Chondrocyte (in vitro differentiated cells): Measurements from ENCODE around the gene ZNF697. TPM values are rescaled to one million over a fixed set of nuclear protein-coding genes. Genes with fewer than 3 reads are reported as not detected.
"Not testable (repeated sequence)": the region's sequence is repeated elsewhere in the genome, so short reads cannot be mapped to it uniquely, and the experiment has no call there.

Experiments used
- DNase-seq: peaks from one replicate; pipeline ENCODE4 v3.0.0; 2021; ENCODE audit warnings: mixed read lengths, low spot score
- H3K27ac Mint-ChIP-seq: one replicate; pipeline ENCODE4 v1.8.0; 2021; ENCODE audit warnings: mild to moderate bottlenecking, moderate library complexity, mixed read lengths; ENCODE audit not compliant: unreplicated experiment
- H3K27me3 Mint-ChIP-seq: 2 replicates; pipeline ENCODE4 v1.8.0; 2021; ENCODE audit warnings: low read depth, mixed read lengths
- H3K36me3 Mint-ChIP-seq: 2 replicates; pipeline ENCODE4 v1.8.0; 2021; ENCODE audit warnings: low read depth, mixed read lengths
- H3K4me1 Mint-ChIP-seq: 2 replicates; pipeline ENCODE4 v1.8.0; 2021; ENCODE audit warnings: low read depth, mild to moderate bottlenecking, mixed read lengths
- H3K4me3 Mint-ChIP-seq: one replicate; pipeline ENCODE4 v1.8.0; 2021; ENCODE audit warnings: mild to moderate bottlenecking, moderate library complexity, mixed read lengths; ENCODE audit not compliant: unreplicated experiment
- H3K9me3 Mint-ChIP-seq: 2 replicates; pipeline ENCODE4 v1.8.0; 2021; ENCODE audit warnings: low read depth, mixed read lengths
- CTCF ChIP-seq: fragments of 200-600 bp; sonication (generic); IDR thresholded peaks from 2 replicates; pipeline ENCODE4 v1.5.0; 2021; ENCODE audit warnings: antibody characterized with exemption, mild to moderate bottlenecking, moderate library complexity
- long read RNA-seq: library from polyadenylated mRNA; stranded (forward); transcript quantifications from one replicate; pipeline ENCODE4 v2.0.0, GENCODE V29; 2021
- total RNA-seq: library from RNA; stranded (reverse); gene quantifications from 3 replicates; pipeline ENCODE4 v1.2.1, GENCODE V29; 2021

Gene ZNF697
- 9.4 to 13.6 TPM (median 13.3 TPM) in 3 replicates for total RNA-seq
- long read RNA-seq, partial matches to known transcripts, result 0 of 3 reads
- long read RNA-seq, other reads (novel, unspliced or antisense), result 3 of 3 reads

GRCh38 chr1:119647734-119648619 lies at the start of gene ZNF697:
ZNF697 (minus strand) TSS chr1:119648266; CDS start chr1:119626100, 22,166 bp downstream.
- Mint-ChIP-seq H3K9me3 (no peaks in the 10 kb centered on the region), H3K4me3 (peak within 1 kb of the TSS; percentile 97), H3K27ac (peak within 1 kb of the TSS; percentile 94), H3K27me3 (no peaks in the 10 kb centered on the region), H3K4me1 (peaks cover 65% of the 10 kb centered on the region), H3K36me3 (no peaks in the 10 kb centered on the region)
- peak; percentile 70 for TF ChIP-seq CTCF
- peak; percentile 96 for DNase-seq

DNA sequence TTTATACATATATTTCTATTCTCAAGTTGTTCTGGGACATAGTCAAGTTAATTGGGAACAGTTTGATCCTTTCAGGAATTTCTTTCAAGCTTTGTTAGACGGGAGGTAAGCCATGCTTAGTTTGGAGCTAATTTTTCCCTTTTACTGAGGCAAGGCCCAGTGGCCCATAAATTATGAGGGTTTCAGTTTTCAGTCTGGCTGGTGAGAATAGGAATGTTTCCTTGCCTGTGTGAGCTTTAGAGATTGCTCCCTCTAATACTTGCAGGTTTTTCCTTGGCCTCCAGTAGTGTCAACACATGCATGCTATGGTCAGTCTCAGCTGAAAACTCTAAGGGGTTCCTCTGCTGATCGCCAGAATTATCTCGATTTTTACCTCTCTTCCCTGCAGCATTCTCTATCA lies 49.5 kb upstream of the ZNF697 start:
- DNase-seq, result no peak
- Mint-ChIP-seq H3K9me3 (peaks cover 11% of the 10 kb centered on the region), H3K4me1 (no peaks in the 10 kb centered on the region), H3K27ac (no peak overlapping the region), H3K36me3 (peaks cover 10% of the 10 kb centered on the region), H3K4me3 (no peak overlapping the region), H3K27me3 (peaks cover 34% of the 10 kb centered on the region)
- TF ChIP-seq CTCF, result no peak

- H3K27ac Mint-ChIP-seq, DNase-seq, H3K4me3 Mint-ChIP-seq, H3K4me1 Mint-ChIP-seq: not testable (repeated sequence)
- H3K27me3 Mint-ChIP-seq, result peaks cover 34% of the 10 kb centered on the region
- H3K9me3 Mint-ChIP-seq, result peaks cover 17% of the 10 kb centered on the region
- H3K36me3 Mint-ChIP-seq, result peaks cover 10% of the 10 kb centered on the region
Observed at GRCh38 chr1:119696863-119697262, 48.8 kb upstream of the ZNF697 start.

- no peak for DNase-seq
- peaks cover 5% of the 10 kb centered on the region for H3K4me1 Mint-ChIP-seq
- no peak overlapping the region for H3K4me3 Mint-ChIP-seq
- H3K9me3 Mint-ChIP-seq, result peaks cover 7% of the 10 kb centered on the region
- no peak overlapping the region for H3K27ac Mint-ChIP-seq
- no peak for TF ChIP-seq CTCF
- peaks cover 4% of the 10 kb centered on the region for H3K36me3 Mint-ChIP-seq
- peaks cover 22% of the 10 kb centered on the region for H3K27me3 Mint-ChIP-seq
Observed at GRCh38 chr1:119689511-119689910, 41.4 kb upstream of the ZNF697 start.

DNA sequence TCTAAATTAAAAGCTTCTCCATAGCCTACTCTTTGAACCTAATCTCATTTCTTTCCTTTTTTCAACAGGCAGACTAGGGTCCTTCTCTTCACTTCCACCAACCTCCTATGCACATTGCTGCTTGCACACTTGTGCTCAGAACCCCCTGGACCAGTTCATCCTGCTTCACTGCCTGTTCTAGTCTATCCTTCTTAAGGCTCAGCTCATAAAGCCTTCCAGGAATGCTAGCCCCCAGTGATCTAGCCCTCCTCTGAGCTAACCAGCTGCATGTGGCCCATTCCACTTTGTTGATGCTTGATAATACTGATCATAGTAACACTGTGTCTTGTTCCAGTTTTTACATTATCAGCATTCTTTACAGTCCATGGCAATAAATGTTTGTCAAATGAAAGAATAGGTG lies 40.7 kb upstream of the ZNF697 start:
- peaks cover 5% of the 10 kb centered on the region for H3K4me1 Mint-ChIP-seq
- H3K4me3 Mint-ChIP-seq, result no peak overlapping the region
- peaks cover 4% of the 10 kb centered on the region for H3K36me3 Mint-ChIP-seq
- no peak for TF ChIP-seq CTCF
- no peak for DNase-seq
- H3K27ac Mint-ChIP-seq, result no peak overlapping the region
- H3K27me3 Mint-ChIP-seq, result peaks cover 16% of the 10 kb centered on the region
- peaks cover 7% of the 10 kb centered on the region for H3K9me3 Mint-ChIP-seq
